Measurements from ENCODE around the gene PPP1R18.

The PPP1R18 gene

DNA sequence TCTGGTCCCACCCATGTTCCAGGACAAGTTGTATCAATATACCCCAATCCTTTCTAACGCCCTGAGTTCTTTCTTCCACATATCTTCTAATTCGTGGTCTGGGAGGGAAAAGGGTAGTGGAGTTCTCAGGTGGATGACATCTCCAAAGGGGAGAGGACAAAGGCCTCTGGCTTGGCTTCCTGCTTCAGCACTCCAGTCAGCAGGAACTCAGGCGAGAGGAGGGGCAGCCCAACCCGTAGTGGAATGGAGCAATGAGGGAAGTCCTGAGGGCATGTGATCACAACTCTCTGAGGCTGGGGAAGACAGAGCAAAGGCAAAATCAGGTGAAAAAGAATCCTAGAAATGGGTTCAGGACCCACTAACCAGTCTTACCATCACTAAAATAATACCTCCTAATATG, 13.9 kb upstream of the PPP1R18 start:
- Histone ChIP-seq H3K36me3 (ENCODE audit: control insufficient read depth, insufficient read depth, low read length) (no peaks in the 10 kb centered on the region), H3K27ac (no peak overlapping the region), H3K27me3 (ENCODE audit: control insufficient read depth, insufficient read depth, low read length) (no peaks in the 10 kb centered on the region), H3K4me3 (ENCODE audit: low read depth, low read length) (no peak overlapping the region), H3K4me2 (ENCODE audit: low read length) (no peak overlapping the region), H2AFZ (no peak overlapping the region), H3K9me3 (ENCODE audit: control insufficient read depth, low read length) (no peaks in the 10 kb centered on the region), H3K79me2 (no peaks in the 10 kb centered on the region), H3K4me1 (no peaks in the 10 kb centered on the region), H3K9ac (no peak overlapping the region)
- TF ChIP-seq, protein P1, sequence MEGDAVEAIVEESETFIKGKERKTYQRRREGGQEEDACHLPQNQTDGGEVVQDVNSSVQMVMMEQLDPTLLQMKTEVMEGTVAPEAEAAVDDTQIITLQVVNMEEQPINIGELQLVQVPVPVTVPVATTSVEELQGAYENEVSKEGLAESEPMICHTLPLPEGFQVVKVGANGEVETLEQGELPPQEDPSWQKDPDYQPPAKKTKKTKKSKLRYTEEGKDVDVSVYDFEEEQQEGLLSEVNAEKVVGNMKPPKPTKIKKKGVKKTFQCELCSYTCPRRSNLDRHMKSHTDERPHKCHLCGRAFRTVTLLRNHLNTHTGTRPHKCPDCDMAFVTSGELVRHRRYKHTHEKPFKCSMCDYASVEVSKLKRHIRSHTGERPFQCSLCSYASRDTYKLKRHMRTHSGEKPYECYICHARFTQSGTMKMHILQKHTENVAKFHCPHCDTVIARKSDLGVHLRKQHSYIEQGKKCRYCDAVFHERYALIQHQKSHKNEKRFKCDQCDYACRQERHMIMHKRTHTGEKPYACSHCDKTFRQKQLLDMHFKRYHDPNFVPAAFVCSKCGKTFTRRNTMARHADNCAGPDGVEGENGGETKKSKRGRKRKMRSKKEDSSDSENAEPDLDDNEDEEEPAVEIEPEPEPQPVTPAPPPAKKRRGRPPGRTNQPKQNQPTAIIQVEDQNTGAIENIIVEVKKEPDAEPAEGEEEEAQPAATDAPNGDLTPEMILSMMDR (IDR thresholded peaks at IDR 0.05), result no peak

DNA sequence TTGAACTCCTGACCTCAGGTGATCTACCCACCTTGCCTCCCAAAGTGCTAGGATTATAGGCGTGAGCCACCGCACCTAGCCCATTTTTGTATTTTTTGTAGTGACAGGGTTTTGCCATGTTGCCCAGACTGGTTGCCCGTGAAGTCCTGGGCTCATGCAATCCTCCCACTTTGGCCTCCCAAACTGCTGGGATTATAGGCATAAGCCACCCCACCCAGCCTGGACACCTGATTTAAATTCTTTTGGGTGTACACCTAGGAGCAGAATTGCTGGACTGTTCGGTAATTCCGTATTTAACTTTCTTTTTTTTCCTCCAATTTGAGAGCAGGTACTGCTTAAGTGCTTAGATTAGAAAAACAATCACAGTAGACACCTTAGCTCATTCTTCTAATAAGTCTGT, 10.0 kb upstream of the PPP1R18 start:
- Histone ChIP-seq H3K4me2 (ENCODE audit: low read length) (no peak overlapping the region), H3K36me3 (ENCODE audit: control insufficient read depth, insufficient read depth, low read length) (no peaks in the 10 kb centered on the region), H3K9ac (no peak overlapping the region), H3K9me3 (ENCODE audit: control insufficient read depth, low read length) (no peaks in the 10 kb centered on the region), H3K79me2 (no peaks in the 10 kb centered on the region), H3K27ac (no peak overlapping the region), H2AFZ (no peak overlapping the region), H3K27me3 (ENCODE audit: control insufficient read depth, insufficient read depth, low read length) (no peaks in the 10 kb centered on the region), H3K4me3 (ENCODE audit: low read depth, low read length) (no peak overlapping the region), H3K4me1 (peaks cover 7% of the 10 kb centered on the region)
- TF ChIP-seq, protein P1 (IDR thresholded peaks at IDR 0.05), result no peak

DNA sequence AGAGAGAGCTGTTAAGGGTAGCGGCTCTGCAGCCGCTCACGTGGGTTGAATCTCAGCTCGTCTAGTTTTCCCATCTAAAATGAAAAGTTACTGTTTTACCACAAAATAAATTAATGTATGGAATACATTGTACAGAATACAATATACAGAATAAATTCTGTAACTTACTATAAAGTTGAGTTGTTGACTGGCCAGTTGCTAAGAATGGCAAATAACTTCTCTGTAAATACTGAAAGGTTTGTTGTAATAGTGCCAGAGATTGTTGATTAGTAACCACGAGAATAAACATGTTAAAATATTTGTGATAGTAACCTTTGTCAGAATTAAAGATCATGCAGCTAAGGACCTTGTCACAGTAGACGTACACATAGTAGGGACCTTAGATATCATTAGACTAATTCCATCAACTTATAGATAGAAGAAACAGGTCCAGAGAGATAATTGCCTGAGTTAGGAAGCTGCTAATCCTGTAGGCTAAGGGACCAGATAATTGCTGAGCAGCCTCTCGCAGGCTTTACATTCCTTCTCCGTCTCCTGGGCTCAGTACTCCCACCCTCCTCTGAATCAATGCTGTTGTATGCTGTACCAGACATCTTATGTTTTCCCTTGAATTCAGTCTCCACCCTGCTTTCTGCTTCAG, 4.9 kb upstream of the PPP1R18 start:
- H3K79me2 ChIP-seq, result no peaks in the 10 kb centered on the region
- peak overlapping the region; percentile 98 for H2AFZ ChIP-seq
- TF ChIP-seq, protein P1 (IDR thresholded peaks at IDR 0.05), result no peak
- H3K4me1 ChIP-seq, result peaks cover 11% of the 10 kb centered on the region
- H3K9me3 ChIP-seq (ENCODE audit: control insufficient read depth, low read length), result no peaks in the 10 kb centered on the region
- H3K27me3 ChIP-seq (ENCODE audit: control insufficient read depth, insufficient read depth, low read length), result no peaks in the 10 kb centered on the region
- H3K4me3 ChIP-seq (ENCODE audit: low read depth, low read length), result peak overlapping the region; percentile 86
- H3K27ac ChIP-seq, result peak overlapping the region; percentile 69
- no peaks in the 10 kb centered on the region for H3K36me3 ChIP-seq (ENCODE audit: control insufficient read depth, insufficient read depth, low read length)
- peak overlapping the region; percentile 94 for H3K4me2 ChIP-seq (ENCODE audit: low read length)
- H3K9ac ChIP-seq, result no peak overlapping the region

DNA sequence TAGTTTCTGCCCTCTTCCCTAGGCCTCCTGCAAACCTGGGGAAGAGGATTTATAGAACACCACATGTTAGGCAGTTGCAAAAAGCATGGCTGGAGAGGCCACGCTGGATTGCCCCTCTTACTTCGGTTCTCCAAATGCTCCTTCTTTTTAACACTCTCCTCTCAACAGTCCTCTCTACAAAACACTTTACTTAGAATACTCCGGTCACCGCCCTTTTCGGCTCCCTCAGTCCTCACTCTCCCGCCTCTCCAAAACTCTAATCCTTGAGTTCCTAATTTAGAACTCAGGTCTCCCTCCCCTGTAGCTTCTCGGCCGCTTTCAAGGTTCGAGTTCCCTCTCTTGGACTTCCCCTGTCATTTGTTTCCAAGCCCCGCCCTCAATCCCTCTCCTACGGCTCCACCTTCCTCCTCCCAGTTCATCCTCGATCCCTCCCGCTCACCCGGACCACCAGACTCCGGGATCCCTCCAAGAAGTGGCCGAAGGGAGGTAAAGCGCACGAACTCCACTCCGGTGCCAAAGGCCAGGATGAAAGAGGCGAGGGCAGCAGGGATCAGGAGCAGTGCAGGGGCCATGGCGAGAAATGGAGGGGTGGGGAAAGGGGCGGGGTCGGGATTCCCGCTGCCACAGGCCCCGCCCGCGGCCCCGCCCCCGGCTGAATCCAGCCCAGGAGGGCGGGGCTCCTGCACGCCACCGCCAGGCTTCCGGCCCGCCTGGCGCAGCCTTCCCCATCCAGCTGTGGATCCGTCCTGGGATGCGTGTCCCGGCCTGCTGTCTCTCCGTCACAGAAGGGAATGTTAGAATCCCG, 4.2 kb upstream of the PPP1R18 start, which contains the start of gene NRM:
TSS of gene NRM (minus strand) at position 582 of the 805 bp plus-strand sequence. CDS start at position 572, 10 bp downstream.
- Histone ChIP-seq H3K27me3 (ENCODE audit: control insufficient read depth, insufficient read depth, low read length) (no peaks in the 10 kb centered on the region), H3K4me3 (ENCODE audit: low read depth, low read length) (peak within 1 kb of the TSS; percentile 86), H3K79me2 (no peaks in the 10 kb centered on the region), H3K4me2 (ENCODE audit: low read length) (peak within 1 kb of the TSS; percentile 94), H3K9me3 (ENCODE audit: control insufficient read depth, low read length) (no peaks in the 10 kb centered on the region), H2AFZ (peak within 1 kb of the TSS; percentile 98), H3K4me1 (peaks cover 11% of the 10 kb centered on the region), H3K36me3 (ENCODE audit: control insufficient read depth, insufficient read depth, low read length) (no peaks in the 10 kb centered on the region), H3K27ac (peak within 1 kb of the TSS; percentile 69), H3K9ac (no peak within 1 kb of the TSS)
- TF ChIP-seq, protein P1 (IDR thresholded peaks at IDR 0.05), result no peak

All from parathyroid adenoma (tissue), 2 donors.